IMR-90 (cell line): ENCODE measurements around the gene AMDHD2. TPM values are rescaled to one million over a fixed set of nuclear protein-coding genes. Genes with fewer than 3 reads are reported as not detected.
A peak's percentile ranks its signal among the peaks of the same experiment; 100 is the strongest.

Source experiments
- BHLHE40 ChIP-seq: fragments of 150-350 bp; IDR thresholded peaks from 2 replicates; pipeline ENCODE4 v1.6.1; 2016; ENCODE audit warnings: mild to moderate bottlenecking, low read depth, low read length
- polyA plus RNA-seq, 3 experiments: library from polyadenylated mRNA; depleted of rRNA; stranded (reverse); fragments of >200 nt; gene quantifications; 2 replicates each; pipeline ENCODE4 v1.2.3, GENCODE V29; 2012; ENCODE audit warnings: low replicate concordance in 1 of 3
- total RNA-seq: library from RNA; depleted of rRNA; stranded (reverse); fragments of >200 nt; gene quantifications from 2 replicates; pipeline ENCODE4 v1.2.3, GENCODE V29; 2012
- TF ChIP-seq, protein P1 (sequence below): fragments of 150-350 bp; IDR thresholded peaks from 2 replicates; pipeline ENCODE4 v1.6.1; 2017; ENCODE audit warnings: mild to moderate bottlenecking, antibody characterized with exemption, low read length, low read depth

The AMDHD2 gene
- total and polyA plus RNA-seq, 2 of the 4 experiments (the other 2 are of a cell fraction), result 10.6 to 30.3 TPM

DNA sequence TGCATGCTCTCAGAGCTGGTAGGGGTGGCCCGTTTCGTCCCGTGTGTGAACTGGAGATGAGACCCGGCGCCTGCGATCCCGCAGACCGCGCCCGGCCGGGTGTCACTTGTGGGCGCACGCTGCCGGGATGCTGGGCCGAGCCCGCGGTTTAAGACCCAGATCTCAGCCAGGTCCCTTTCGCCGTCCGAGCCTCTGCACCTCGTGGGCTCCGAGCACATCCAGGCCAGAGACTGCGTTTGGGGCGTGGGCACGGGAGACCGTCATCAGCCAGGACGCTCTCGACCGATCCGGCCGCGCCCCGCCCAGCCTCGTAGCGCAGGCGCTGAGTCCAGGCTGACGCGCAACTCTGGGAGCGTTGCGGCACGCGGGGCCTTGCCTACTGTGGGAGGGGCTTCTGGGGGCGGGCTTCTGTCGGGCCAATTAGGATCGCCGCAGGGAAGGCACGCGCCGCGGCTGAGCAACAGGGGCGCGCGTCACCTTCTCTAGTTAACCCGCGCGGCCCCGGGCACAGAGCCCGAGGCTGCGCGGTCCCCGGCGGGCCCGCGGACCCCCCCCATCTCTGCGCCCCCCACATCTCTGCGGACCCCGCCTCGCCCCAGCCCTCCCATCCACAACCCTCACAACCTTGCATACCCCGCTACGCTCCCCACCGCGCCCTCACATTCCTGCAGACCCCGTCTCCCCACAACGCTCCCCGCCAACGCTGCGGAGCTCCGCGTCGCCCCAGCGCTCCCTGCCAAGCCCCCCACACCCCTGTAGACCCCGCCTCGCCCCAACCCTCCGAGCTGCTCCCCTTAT is 11.7 kb downstream of the AMDHD2 start (continued):
- TF ChIP-seq, protein P1, sequence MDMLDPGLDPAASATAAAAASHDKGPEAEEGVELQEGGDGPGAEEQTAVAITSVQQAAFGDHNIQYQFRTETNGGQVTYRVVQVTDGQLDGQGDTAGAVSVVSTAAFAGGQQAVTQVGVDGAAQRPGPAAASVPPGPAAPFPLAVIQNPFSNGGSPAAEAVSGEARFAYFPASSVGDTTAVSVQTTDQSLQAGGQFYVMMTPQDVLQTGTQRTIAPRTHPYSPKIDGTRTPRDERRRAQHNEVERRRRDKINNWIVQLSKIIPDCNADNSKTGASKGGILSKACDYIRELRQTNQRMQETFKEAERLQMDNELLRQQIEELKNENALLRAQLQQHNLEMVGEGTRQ, result peak; percentile 76; the same call in 1 of the 2 replicates
- peak; percentile 96 for TF ChIP-seq BHLHE40
